ENCODE measurements around the gene ESD.
A peak's percentile ranks its signal among the peaks of the same experiment; 100 is the strongest.

The ESD gene

GRCh38 chr13:46831588-46832194 lies 34.7 kb upstream of the ESD start:
- no peak for DNase-seq (ENCODE audit: low spot score)
- peak; percentile 79 for TF ChIP-seq CTCF (IDR thresholded peaks at IDR 0.05; ENCODE audit: extremely low read depth, insufficient read depth, missing control alignments)
- in situ Hi-C loops (cut with MboI; ENCODE audit: low pct_unique_long_range_greater_than_20kb, low sequenced_read_pairs, unreplicated experiment): loop anchor here (10.0 kb wide), 1 partner anchor 933 kb away; no protein-coding TSS in a partner anchor

- in situ Hi-C loops (cut with MboI; ENCODE audit: low pct_unique_long_range_greater_than_20kb, low sequenced_read_pairs, unreplicated experiment): loop anchor here (10.0 kb wide), 1 partner anchor 934 kb away; no protein-coding TSS in a partner anchor
- TF ChIP-seq CTCF (IDR thresholded peaks at IDR 0.05; ENCODE audit: extremely low read depth, insufficient read depth, missing control alignments): no peak
- no peak for DNase-seq (ENCODE audit: low spot score)
These were observed 33.5 kb upstream of the ESD start for GRCh38 chr13:46830405-46831005.

GRCh38 chr13:46822551-46822950 lies 25.6 kb upstream of the ESD start:
- DNase-seq (ENCODE audit: low spot score): no peak
- no peak for TF ChIP-seq CTCF (IDR thresholded peaks at IDR 0.05; ENCODE audit: extremely low read depth, insufficient read depth, missing control alignments)
- in situ Hi-C loops (cut with MboI; ENCODE audit: low pct_unique_long_range_greater_than_20kb, low sequenced_read_pairs, unreplicated experiment): no loop called here

GRCh38 chr13:46817838-46818476 lies 21.0 kb upstream of the ESD start:
- no peak for TF ChIP-seq CTCF (IDR thresholded peaks at IDR 0.05; ENCODE audit: extremely low read depth, insufficient read depth, missing control alignments)
- DNase-seq (ENCODE audit: low spot score): no peak
- in situ Hi-C loops (cut with MboI; ENCODE audit: low pct_unique_long_range_greater_than_20kb, low sequenced_read_pairs, unreplicated experiment): no loop called here

- DNase-seq (ENCODE audit: low spot score): no peak
- TF ChIP-seq CTCF (IDR thresholded peaks at IDR 0.05; ENCODE audit: extremely low read depth, insufficient read depth, missing control alignments): no peak
- in situ Hi-C loops (cut with MboI; ENCODE audit: low pct_unique_long_range_greater_than_20kb, low sequenced_read_pairs, unreplicated experiment): no loop called here
These were observed 20.1 kb upstream of the ESD start for GRCh38 chr13:46817095-46817494.

- DNase-seq (ENCODE audit: low spot score): no peak
- TF ChIP-seq CTCF (IDR thresholded peaks at IDR 0.05; ENCODE audit: extremely low read depth, insufficient read depth, missing control alignments): no peak
These were observed 19.4 kb upstream of the ESD start for GRCh38 chr13:46816371-46816770.

More at GRCh38 chr13:46816371-46816770, 19.4 kb upstream of the ESD start:
- in situ Hi-C loops (cut with MboI; ENCODE audit: low pct_unique_long_range_greater_than_20kb, low sequenced_read_pairs, unreplicated experiment): no loop called here

Data from GM13977 (cell line).